Upper lobe of left lung (tissue), 6 donors: Measurements from ENCODE around the gene GVQW3. TPM values are rescaled to one million over a fixed set of nuclear protein-coding genes. Genes with fewer than 3 reads are reported as not detected.

Experiments
- ATAC-seq, 2 donors: fragments of 200-7000 bp; cut with Tn5 transposase; one replicate each; pipeline ENCODE4 v1.9.1; 2022; ENCODE audit warnings: mild to moderate bottlenecking in 2 of 2, moderate library complexity in 2 of 2; ENCODE audit not compliant: low FRiP score in 2 of 2
- DNase-seq, 2 donors: peaks; one replicate each; pipeline ENCODE4 v3.0.0-alpha.2; 2019 to 2020
- H3K27ac ChIP-seq, 4 donors: fragments of 200-600 bp; sonication (generic); one replicate each; pipeline ENCODE4 v1.5.1; 2016 to 2019
- H3K27me3 ChIP-seq, 4 donors: fragments of 200-600 bp; sonication (generic); one replicate each; pipeline ENCODE4 v1.5.1; 2017 to 2019
- H3K36me3 ChIP-seq, 4 donors: fragments of 200-600 bp; sonication (generic); one replicate each; pipeline ENCODE4 v1.5.1; 2016 to 2019
- H3K4me1 ChIP-seq, 4 donors: fragments of 200-600 bp; sonication (generic); one replicate each; pipeline ENCODE4 v1.5.1; 2018 to 2019
- H3K4me3 ChIP-seq, 4 donors: fragments of 200-600 bp; sonication (generic); one replicate each; pipeline ENCODE4 v1.5.1; 2017 to 2019; ENCODE audit warnings: mild to moderate bottlenecking in 2 of 4, moderate library complexity in 1 of 4
- H3K9me3 ChIP-seq, 4 donors: fragments of 200-600 bp; sonication (generic); one replicate each; pipeline ENCODE4 v1.5.1; 2018 to 2019
- EP300 ChIP-seq, 4 donors: sonication (generic); formaldehyde crosslinking; IDR thresholded peaks; one replicate each; pipeline ENCODE4 v1.5.1; 2017; ENCODE audit warnings: antibody characterized with exemption in 4 of 4, control low read depth in 2 of 4
- POLR2A ChIP-seq, 4 donors: fragments of 450-650 bp; IDR thresholded peaks; one replicate each; pipeline ENCODE4 v1.5.1; 2016 to 2017; ENCODE audit warnings: antibody characterized with exemption in 4 of 4, mild to moderate bottlenecking in 2 of 4
- POLR2AphosphoS5 ChIP-seq, 2 donors: sonication (generic); formaldehyde crosslinking; IDR thresholded peaks; one replicate each; pipeline ENCODE4 v1.5.1; 2017; ENCODE audit warnings: antibody characterized with exemption in 2 of 2
- WGBS, 2 donors: methylation state at CpG; one replicate each; pipeline ENCODE4 v1.1.5; 2017 to 2018; 5-methylcytosine and 5-hydroxymethylcytosine counted together
- total RNA-seq, 6 donors: library from RNA; depleted of rRNA in 4 of 6; stranded (reverse); fragments of >200 nt in 4 of 6; gene quantifications; one replicate each; pipeline versions ENCODE4 v1.1.0 to v1.2.1, GENCODE V29; 2016 to 2021
- TF ChIP-seq, protein P1 (sequence below), 6 experiments: fragments of 450-650 bp in 4 of 6; fragments of 200-600 bp in 2 of 6; sonication (generic) in 2 of 6; IDR thresholded peaks; one replicate each; pipeline ENCODE4 v1.5.1; 2016 to 2019; ENCODE audit warnings: antibody characterized with exemption in 6 of 6
- donor health status: DM: no; HTN: no; CAD: no; lungs with moderate emphysema.
- donor health status: DM: no; HTN: yes; CAD: no; lungs with severe emphysema.

Gene GVQW3
- total RNA-seq, 6 donors from 2014 or later, result 1.2 to 4.8 (median 2.0) TPM

DNA sequence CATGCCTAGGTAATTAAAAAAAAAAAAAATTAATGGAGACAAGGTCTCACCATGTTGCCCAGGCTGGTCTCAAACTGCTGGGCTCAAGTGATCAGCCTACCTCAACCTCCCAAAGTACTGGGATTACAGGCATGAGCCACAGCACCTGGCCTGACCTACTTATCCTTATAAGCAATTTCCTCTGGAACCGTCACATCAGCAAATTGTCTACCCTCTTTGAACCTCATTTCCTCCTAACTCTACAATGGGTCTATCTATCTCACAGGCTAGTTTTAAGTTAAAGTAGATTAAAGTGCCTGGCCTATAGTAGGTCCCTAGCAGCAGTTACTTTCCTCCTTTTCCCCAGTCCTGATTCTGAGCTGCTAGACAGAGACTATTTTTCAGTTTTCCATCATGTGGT lies 43.7 kb upstream of the GVQW3 start:
- TF ChIP-seq EP300 (IDR thresholded peaks at IDR 0.05) (no peak), POLR2AphosphoS5 (IDR thresholded peaks at IDR 0.05) (no peak), POLR2A (IDR thresholded peaks at IDR 0.05) (no peak)
- TF ChIP-seq, protein P1, sequence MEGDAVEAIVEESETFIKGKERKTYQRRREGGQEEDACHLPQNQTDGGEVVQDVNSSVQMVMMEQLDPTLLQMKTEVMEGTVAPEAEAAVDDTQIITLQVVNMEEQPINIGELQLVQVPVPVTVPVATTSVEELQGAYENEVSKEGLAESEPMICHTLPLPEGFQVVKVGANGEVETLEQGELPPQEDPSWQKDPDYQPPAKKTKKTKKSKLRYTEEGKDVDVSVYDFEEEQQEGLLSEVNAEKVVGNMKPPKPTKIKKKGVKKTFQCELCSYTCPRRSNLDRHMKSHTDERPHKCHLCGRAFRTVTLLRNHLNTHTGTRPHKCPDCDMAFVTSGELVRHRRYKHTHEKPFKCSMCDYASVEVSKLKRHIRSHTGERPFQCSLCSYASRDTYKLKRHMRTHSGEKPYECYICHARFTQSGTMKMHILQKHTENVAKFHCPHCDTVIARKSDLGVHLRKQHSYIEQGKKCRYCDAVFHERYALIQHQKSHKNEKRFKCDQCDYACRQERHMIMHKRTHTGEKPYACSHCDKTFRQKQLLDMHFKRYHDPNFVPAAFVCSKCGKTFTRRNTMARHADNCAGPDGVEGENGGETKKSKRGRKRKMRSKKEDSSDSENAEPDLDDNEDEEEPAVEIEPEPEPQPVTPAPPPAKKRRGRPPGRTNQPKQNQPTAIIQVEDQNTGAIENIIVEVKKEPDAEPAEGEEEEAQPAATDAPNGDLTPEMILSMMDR (IDR thresholded peaks at IDR 0.05), result no peak
- Histone ChIP-seq H3K27me3 (no peaks in the 10 kb centered on the region), H3K27ac (no peak overlapping the region), H3K36me3 (no peaks in the 10 kb centered on the region), H3K9me3 (peaks cover 0 to 11% (median 9%) of the 10 kb centered on the region in 4 donors), H3K4me3 (no peak overlapping the region), H3K4me1 (peaks cover 0 to 13% (median 5%) of the 10 kb centered on the region in 4 donors)
- DNase-seq (no peak), ATAC-seq (no peak)
- 78 to 81% methylated on average over 1 of the region's 1 CpG for WGBS, 2 donors

DNA sequence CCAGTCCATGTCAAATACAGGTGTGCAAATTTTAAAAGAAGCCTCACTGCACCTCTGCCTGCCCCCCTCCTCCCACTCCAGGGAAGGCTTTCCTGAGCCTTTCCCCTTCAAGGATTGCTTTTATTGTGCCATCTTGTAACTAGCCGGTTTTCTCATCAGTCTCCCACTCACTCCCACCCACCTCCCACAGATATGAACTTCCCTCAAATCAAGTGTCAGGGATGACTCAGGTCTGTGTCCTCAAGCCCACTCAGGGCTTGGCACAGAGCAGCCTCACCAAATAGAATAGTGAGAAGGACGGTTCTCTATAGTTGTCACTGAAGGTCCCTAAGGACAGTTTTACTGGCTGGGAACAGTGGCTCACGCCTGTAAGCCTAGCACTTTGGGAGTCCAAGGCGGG lies 43.2 kb upstream of the GVQW3 start:
- peaks cover 0 to 11% (median 9%) of the 10 kb centered on the region in 4 donors for H3K9me3 ChIP-seq
- 79 to 81% methylated on average over 4 of the region's 4 CpGs for WGBS, 2 donors
- TF ChIP-seq EP300 (IDR thresholded peaks at IDR 0.05) (no peak), POLR2A (IDR thresholded peaks at IDR 0.05) (no peak), POLR2AphosphoS5 (IDR thresholded peaks at IDR 0.05) (no peak)
- TF ChIP-seq, protein P1 (IDR thresholded peaks at IDR 0.05), result no peak

DNA sequence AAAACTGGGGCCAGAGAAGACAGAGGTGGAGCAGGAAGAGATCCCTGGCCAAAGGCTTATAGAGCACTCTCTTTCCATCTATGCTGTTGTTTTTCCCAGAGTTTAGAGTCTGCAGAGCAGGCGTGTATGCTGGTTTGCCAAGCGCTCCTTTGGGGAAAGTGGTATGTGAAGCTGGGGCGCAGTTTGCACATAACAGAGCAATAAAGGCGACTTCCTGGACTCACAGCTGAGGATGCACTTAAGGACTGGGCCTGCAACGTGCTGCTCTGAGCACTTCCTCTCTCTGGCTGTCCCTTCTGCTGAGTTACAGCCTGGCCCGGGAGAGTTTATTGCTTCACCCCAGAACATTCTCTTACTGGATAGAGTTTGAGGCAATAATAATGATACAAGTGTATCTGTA lies 41.9 kb upstream of the GVQW3 start:
- DNase-seq (peak in 1 of 2 donors; percentile 85), ATAC-seq (peak; percentile 80 to 92)
- Histone ChIP-seq H3K4me1 (peaks cover 0 to 13% (median 5%) of the 10 kb centered on the region in 4 donors), H3K4me3 (no peak overlapping the region), H3K27me3 (no peaks in the 10 kb centered on the region), H3K27ac (peak overlapping the region in 3 of 4 donors; percentile 33 to 49 (median 37)), H3K9me3 (peaks cover 0 to 11% (median 9%) of the 10 kb centered on the region in 4 donors), H3K36me3 (no peaks in the 10 kb centered on the region)
- WGBS, 2 donors, result 16 to 22% methylated on average over 6 of the region's 6 CpGs
- TF ChIP-seq, protein P1 (IDR thresholded peaks at IDR 0.05), result no peak
- TF ChIP-seq EP300 (IDR thresholded peaks at IDR 0.05) (no peak), POLR2A (IDR thresholded peaks at IDR 0.05) (no peak), POLR2AphosphoS5 (IDR thresholded peaks at IDR 0.05) (no peak)

More for the DNA sequence above, 43.2 kb upstream of the GVQW3 start:
- ATAC-seq (no peak), DNase-seq (no peak)
- Histone ChIP-seq H3K4me3 (no peak overlapping the region), H3K27me3 (no peaks in the 10 kb centered on the region), H3K27ac (no peak overlapping the region), H3K36me3 (no peaks in the 10 kb centered on the region), H3K4me1 (peaks cover 0 to 13% (median 5%) of the 10 kb centered on the region in 4 donors)

DNA sequence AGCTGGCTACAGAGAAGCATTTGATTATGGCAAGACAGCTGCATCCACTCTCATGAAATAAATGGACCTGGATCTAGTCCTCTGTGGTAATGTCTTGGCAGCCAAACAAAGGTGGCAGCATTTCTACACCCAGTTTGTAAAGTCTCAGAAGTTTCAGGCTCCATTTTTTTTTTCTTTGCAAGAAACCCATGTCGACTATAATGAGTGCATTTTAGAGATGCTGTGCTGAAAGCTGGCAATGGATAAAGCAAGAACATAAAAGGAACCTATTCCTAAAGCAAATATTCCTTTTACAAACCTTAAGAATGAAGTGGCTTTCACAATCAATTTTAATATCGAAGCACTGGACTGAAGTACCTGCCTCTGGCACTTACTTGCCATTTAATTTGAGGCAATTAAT lies 33.7 kb upstream of the GVQW3 start:
- 40 to 60% methylated on average over 2 of the region's 2 CpGs for WGBS, 2 donors
- DNase-seq, result no peak
- TF ChIP-seq POLR2AphosphoS5 (IDR thresholded peaks at IDR 0.05) (no peak), POLR2A (IDR thresholded peaks at IDR 0.05) (no peak), EP300 (IDR thresholded peaks at IDR 0.05) (no peak)
- TF ChIP-seq, protein P1 (IDR thresholded peaks at IDR 0.05), result no peak
- Histone ChIP-seq H3K4me3 (no peak overlapping the region), H3K9me3 (no peaks in the 10 kb centered on the region), H3K27me3 (no peaks in the 10 kb centered on the region), H3K27ac (no peak overlapping the region), H3K36me3 (peaks cover 0 to 23% (median 4%) of the 10 kb centered on the region in 4 donors), H3K4me1 (peaks cover 0 to 3% (median 0%) of the 10 kb centered on the region in 4 donors)
- peak in 1 of 2 donors; percentile 34 for ATAC-seq

DNA sequence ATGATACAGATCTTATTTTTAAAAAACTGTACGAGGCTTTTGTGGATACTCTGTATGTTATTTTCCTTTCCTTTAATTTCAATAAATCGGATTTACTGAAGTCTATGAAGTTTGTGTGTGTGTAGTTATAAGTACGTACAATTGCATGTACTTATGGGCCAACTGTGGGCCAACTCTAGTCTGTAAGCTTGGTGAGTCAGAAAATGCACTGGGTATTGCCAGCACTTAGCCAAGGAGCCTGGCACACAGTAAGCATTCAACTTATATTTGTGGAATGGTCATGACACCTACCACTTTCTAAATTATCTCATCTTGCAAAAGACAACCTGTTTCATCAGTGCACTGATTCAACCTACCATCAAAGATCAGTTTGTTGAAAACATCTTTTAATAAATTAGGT lies 32.8 kb upstream of the GVQW3 start:
- ATAC-seq (peak in 1 of 2 donors; percentile 57), DNase-seq (peak in 1 of 2 donors; percentile 40)
- H3K27me3 ChIP-seq, result no peaks in the 10 kb centered on the region
- H3K4me1 ChIP-seq, result peaks cover 0 to 3% (median 0%) of the 10 kb centered on the region in 4 donors
- peaks cover 0 to 32% (median 4%) of the 10 kb centered on the region in 4 donors for H3K36me3 ChIP-seq
- WGBS, 2 donors, result 68 to 74% methylated on average over 3 of the region's 3 CpGs
- TF ChIP-seq EP300 (IDR thresholded peaks at IDR 0.05), result no peak
- no peaks in the 10 kb centered on the region for H3K9me3 ChIP-seq
- H3K4me3 ChIP-seq, result no peak overlapping the region
- no peak overlapping the region for H3K27ac ChIP-seq
